Fibroblast of lung (primary cell): Measurements from ENCODE around the gene UBE2E3.

Experiments used
- EZH2 ChIP-seq: IDR thresholded peaks from 2 replicates; pipeline ENCODE4 v1.5.1; 2012; ENCODE audit warnings: low read length, control low read depth, mild to moderate bottlenecking; ENCODE audit errors: missing control alignments
- TF ChIP-seq, protein P1 (sequence below), 2 donors: IDR thresholded peaks in 1 of 2; conservative IDR thresholded peaks in 1 of 2; 1 replicate in 1 of 2; 2 replicates in 1 of 2; pipeline ENCODE4 v1.5.1; 2011 to 2012; ENCODE audit warnings: low read length in 2 of 2, control low read depth in 1 of 2, inconsistent platforms in 1 of 2, low read depth in 1 of 2, mild to moderate bottlenecking in 1 of 2

DNA sequence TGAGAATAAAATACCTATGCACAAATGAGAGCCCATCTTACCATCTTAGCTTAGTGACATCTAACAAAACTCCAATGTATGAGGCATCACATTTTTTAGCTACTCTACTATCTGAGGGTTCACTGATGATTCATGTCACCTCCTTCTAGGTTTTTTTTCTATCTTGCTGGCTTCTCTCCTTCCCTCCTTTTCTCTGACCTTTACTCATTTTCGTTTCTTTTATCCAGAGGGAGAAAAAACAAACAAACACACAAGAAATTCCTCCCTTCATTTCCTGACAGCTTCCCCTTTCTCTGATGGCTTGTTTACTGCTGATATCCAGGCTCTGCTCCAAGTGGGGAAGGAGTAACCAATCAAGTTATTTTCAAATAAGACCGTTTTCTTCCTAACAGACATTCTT is 115.1 kb downstream of the UBE2E3 start:
- TF ChIP-seq, protein P1, sequence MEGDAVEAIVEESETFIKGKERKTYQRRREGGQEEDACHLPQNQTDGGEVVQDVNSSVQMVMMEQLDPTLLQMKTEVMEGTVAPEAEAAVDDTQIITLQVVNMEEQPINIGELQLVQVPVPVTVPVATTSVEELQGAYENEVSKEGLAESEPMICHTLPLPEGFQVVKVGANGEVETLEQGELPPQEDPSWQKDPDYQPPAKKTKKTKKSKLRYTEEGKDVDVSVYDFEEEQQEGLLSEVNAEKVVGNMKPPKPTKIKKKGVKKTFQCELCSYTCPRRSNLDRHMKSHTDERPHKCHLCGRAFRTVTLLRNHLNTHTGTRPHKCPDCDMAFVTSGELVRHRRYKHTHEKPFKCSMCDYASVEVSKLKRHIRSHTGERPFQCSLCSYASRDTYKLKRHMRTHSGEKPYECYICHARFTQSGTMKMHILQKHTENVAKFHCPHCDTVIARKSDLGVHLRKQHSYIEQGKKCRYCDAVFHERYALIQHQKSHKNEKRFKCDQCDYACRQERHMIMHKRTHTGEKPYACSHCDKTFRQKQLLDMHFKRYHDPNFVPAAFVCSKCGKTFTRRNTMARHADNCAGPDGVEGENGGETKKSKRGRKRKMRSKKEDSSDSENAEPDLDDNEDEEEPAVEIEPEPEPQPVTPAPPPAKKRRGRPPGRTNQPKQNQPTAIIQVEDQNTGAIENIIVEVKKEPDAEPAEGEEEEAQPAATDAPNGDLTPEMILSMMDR (conservative IDR thresholded peaks at IDR 0.05 in 1 of 2, IDR thresholded peaks at IDR 0.05 in 1 of 2; ENCODE audit: low read depth in 1 of 2, low read length in 2 of 2), result no peak
- TF ChIP-seq EZH2, result no peak
